H9 (cell line): Measurements from ENCODE around the gene EVX2. TPM values are rescaled to one million over a fixed set of nuclear protein-coding genes. Genes with fewer than 3 reads are reported as not detected.

ENCODE experiments used
- DNase-seq: peaks from one replicate; pipeline ENCODE4 v3.0.0-alpha.2; 2017
- H2AFZ ChIP-seq: one replicate; pipeline ENCODE4 v1.6.1; 2013; ENCODE audit warnings: mild to moderate bottlenecking, low read length, control low read depth, moderate library complexity
- H2AK5ac ChIP-seq: 2 replicates; pipeline ENCODE4 v1.6.1; 2013; ENCODE audit warnings: low read length, control low read depth, mixed read lengths; ENCODE audit not compliant: insufficient read length
- H2BK120ac ChIP-seq: one replicate; pipeline ENCODE4 v1.6.1; 2013; ENCODE audit warnings: low read depth, mild to moderate bottlenecking, low read length, control low read depth, inconsistent platforms; ENCODE audit not compliant: poor library complexity, severe bottlenecking
- H2BK12ac ChIP-seq: 2 replicates; pipeline ENCODE4 v1.6.1; 2013; ENCODE audit warnings: low read length, control low read depth, mixed read lengths, low read depth; ENCODE audit not compliant: insufficient read length
- H2BK15ac ChIP-seq: 2 replicates; pipeline ENCODE4 v1.6.1; 2013; ENCODE audit warnings: low read depth, low read length, control low read depth
- H2BK20ac ChIP-seq: one replicate; pipeline ENCODE4 v1.6.1; 2013; ENCODE audit warnings: low read depth, mild to moderate bottlenecking, low read length, control low read depth, inconsistent platforms; ENCODE audit not compliant: poor library complexity, severe bottlenecking
- H2BK5ac ChIP-seq: 2 replicates; pipeline ENCODE4 v1.6.1; 2013; ENCODE audit warnings: low read length, control low read depth, mixed read lengths; ENCODE audit not compliant: insufficient read length
- H3K14ac ChIP-seq: 2 replicates; pipeline ENCODE4 v1.6.1; 2013; ENCODE audit warnings: low read length, control low read depth; ENCODE audit not compliant: insufficient read depth
- H3K18ac ChIP-seq: 2 replicates; pipeline ENCODE4 v1.6.1; 2013; ENCODE audit warnings: low read depth, mild to moderate bottlenecking, mixed read lengths, low read length, control low read depth; ENCODE audit not compliant: insufficient read length
- H3K23ac ChIP-seq: 2 replicates; pipeline ENCODE4 v1.6.1; 2013; ENCODE audit warnings: low read length, control low read depth, mixed read lengths, low read depth; ENCODE audit not compliant: insufficient read length
- H3K23me2 ChIP-seq: 2 replicates; pipeline ENCODE4 v1.6.1; 2013; ENCODE audit warnings: low read depth, mild to moderate bottlenecking, mixed read lengths, low read length, control low read depth; ENCODE audit not compliant: insufficient read length, poor library complexity, severe bottlenecking
- H3K27ac ChIP-seq: 2 replicates; pipeline ENCODE4 v1.5.1; 2013; ENCODE audit warnings: low read length, control low read depth, mixed read lengths, low read depth; ENCODE audit not compliant: insufficient read length
- H3K27me3 ChIP-seq: 2 replicates; pipeline ENCODE4 v1.6.1; 2013; ENCODE audit warnings: low read length, control low read depth, inconsistent platforms; ENCODE audit not compliant: insufficient read depth
- H3K4ac ChIP-seq: 2 replicates; pipeline ENCODE4 v1.6.1; 2013; ENCODE audit warnings: low read depth, mild to moderate bottlenecking, control low read depth, inconsistent platforms, low read length, moderate library complexity
- H3K4me1 ChIP-seq: 2 replicates; pipeline ENCODE4 v1.6.1; 2013; ENCODE audit warnings: low read length, control low read depth, inconsistent platforms; ENCODE audit not compliant: insufficient read depth
- H3K4me2 ChIP-seq: 2 replicates; pipeline ENCODE4 v1.6.1; 2013; ENCODE audit warnings: low read length, control low read depth, mixed read lengths; ENCODE audit not compliant: insufficient read length, insufficient read depth
- H3K56ac ChIP-seq: 2 replicates; pipeline ENCODE4 v1.6.1; 2013; ENCODE audit warnings: low read depth, mild to moderate bottlenecking, mixed read lengths, low read length, control low read depth; ENCODE audit not compliant: insufficient read length
- H3K79me1 ChIP-seq: 2 replicates; pipeline ENCODE4 v1.6.1; 2013; ENCODE audit warnings: low read depth, mild to moderate bottlenecking, moderate library complexity, low read length, control low read depth, inconsistent platforms; ENCODE audit not compliant: insufficient read depth, poor library complexity, severe bottlenecking
- H3K79me2 ChIP-seq: 2 replicates; pipeline ENCODE4 v1.6.1; 2013; ENCODE audit warnings: low read length, control low read depth, inconsistent platforms; ENCODE audit not compliant: insufficient read depth
- H3K9ac ChIP-seq: 2 replicates; pipeline ENCODE4 v1.6.1; 2013; ENCODE audit warnings: low read length, control low read depth, mixed read lengths; ENCODE audit not compliant: insufficient read length; ENCODE audit errors: extremely low read depth
- H3K9me3 ChIP-seq: one replicate; pipeline ENCODE4 v1.6.1; 2013; ENCODE audit warnings: low read depth, low read length, inconsistent platforms; ENCODE audit not compliant: control insufficient read depth
- H3T11ph ChIP-seq: one replicate; pipeline ENCODE4 v1.6.1; 2013; ENCODE audit warnings: mild to moderate bottlenecking, low read length, control low read depth, inconsistent platforms
- H4K20me1 ChIP-seq: one replicate; pipeline ENCODE4 v1.6.1; 2013; ENCODE audit not compliant: control insufficient read depth, insufficient read length, insufficient read depth
- H4K5ac ChIP-seq: 2 replicates; pipeline ENCODE4 v1.6.1; 2013; ENCODE audit warnings: low read depth, mild to moderate bottlenecking, mixed read lengths, low read length, control low read depth; ENCODE audit not compliant: insufficient read length
- H4K8ac ChIP-seq: replicated peaks from 2 replicates; pipeline ENCODE4 v1.6.1; 2013; ENCODE audit warnings: low read length, control low read depth, mixed read lengths, low read depth; ENCODE audit not compliant: insufficient read length
- H4K91ac ChIP-seq: 2 replicates; pipeline ENCODE4 v1.6.1; 2013; ENCODE audit warnings: low read depth, mild to moderate bottlenecking, moderate library complexity, mixed read lengths, low read length, control low read depth; ENCODE audit not compliant: insufficient read length
- H3K27ac Mint-ChIP-seq, 3 experiments: 2 replicates in 2 of 3; 3 replicates in 1 of 3; pipeline ENCODE4 v1.8.0; 2020 to 2021; ENCODE audit warnings: mixed read lengths in 3 of 3, mild to moderate bottlenecking in 1 of 3, moderate library complexity in 1 of 3
- H3K27me3 Mint-ChIP-seq: 2 replicates; pipeline ENCODE4 v1.8.0; 2021; ENCODE audit warnings: low read depth, mild to moderate bottlenecking, moderate library complexity, mixed read lengths
- H3K36me3 Mint-ChIP-seq, 3 experiments: 2 replicates in 2 of 3; 3 replicates in 1 of 3; pipeline ENCODE4 v1.8.0; 2020 to 2021; ENCODE audit warnings: low read depth in 3 of 3, mixed read lengths in 3 of 3; ENCODE audit not compliant: insufficient read depth in 1 of 3
- H3K4me1 Mint-ChIP-seq, 2 experiments: 2 replicates each; pipeline ENCODE4 v1.8.0; 2020; ENCODE audit warnings: mixed read lengths in 2 of 2
- H3K4me3 Mint-ChIP-seq, 2 experiments: 2 replicates in 1 of 2; 3 replicates in 1 of 2; pipeline ENCODE4 v1.8.0; 2020 to 2021; ENCODE audit warnings: mild to moderate bottlenecking in 2 of 2, mixed read lengths in 2 of 2, moderate library complexity in 1 of 2
- H3K9me3 Mint-ChIP-seq, 2 experiments: 2 replicates in 1 of 2; 3 replicates in 1 of 2; pipeline ENCODE4 v1.8.0; 2020; ENCODE audit warnings: mild to moderate bottlenecking in 2 of 2, mixed read lengths in 2 of 2, moderate library complexity in 1 of 2
- WGBS: extraction: QIAGEN DNeasy Blood & Tissue Kit; methylation state at CpG from one replicate; pipeline ENCODE4 v1.1.7; 2013; ENCODE audit warnings: missing lambda C conversion rate, low lambda C conversion rate, mixed read lengths; ENCODE audit not compliant: insufficient read length; ENCODE audit errors: extremely low coverage; 5-methylcytosine and 5-hydroxymethylcytosine counted together
- total RNA-seq: library from RNA; stranded (reverse); gene quantifications from 2 replicates; pipeline ENCODE4 v1.2.1, GENCODE V29; 2021
- TF ChIP-seq, protein P1 (sequence below): fragments of 200-600 bp; sonication (generic); conservative IDR thresholded peaks from 3 replicates; pipeline ENCODE4 v1.8.0; 2021; ENCODE audit warnings: antibody characterized with exemption, mild to moderate bottlenecking

EVX2 gene
- total RNA-seq, 1 experiment from 2014 or later = not detected

DNA sequence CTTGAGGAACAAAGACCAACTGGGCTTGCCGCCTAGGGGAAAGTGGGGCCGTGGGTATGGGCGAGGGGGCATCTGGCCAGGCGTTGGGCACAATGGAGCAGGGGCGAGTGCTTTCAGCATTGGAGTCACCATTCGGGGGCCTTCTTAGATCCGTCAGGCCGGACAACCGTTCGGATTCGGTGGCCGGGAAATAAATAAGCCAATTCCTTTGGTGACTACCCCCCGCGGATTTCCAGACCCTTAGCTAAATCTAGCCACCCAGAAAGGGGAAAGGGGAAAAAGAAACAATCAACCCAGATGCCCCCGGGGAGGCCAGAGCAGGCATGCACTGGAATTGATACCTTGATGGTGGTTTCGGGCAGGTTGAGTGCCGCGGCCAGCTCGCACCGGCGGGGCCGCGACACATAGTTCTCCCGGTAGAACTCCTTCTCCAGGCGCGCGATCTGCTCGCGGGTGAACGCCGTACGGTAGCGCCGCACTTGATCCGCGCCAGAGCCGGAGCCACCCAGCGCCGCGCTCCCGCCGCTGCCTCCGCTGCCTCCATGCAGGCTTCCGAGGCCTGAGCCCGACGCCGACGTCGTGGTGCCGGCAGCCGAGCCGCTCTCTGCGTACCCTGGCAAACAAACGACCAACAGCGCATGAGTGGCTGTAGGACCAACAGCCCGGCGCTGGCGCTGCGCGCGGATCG lies 1.8 kb downstream of the EVX2 start:
- TF ChIP-seq, protein P1, sequence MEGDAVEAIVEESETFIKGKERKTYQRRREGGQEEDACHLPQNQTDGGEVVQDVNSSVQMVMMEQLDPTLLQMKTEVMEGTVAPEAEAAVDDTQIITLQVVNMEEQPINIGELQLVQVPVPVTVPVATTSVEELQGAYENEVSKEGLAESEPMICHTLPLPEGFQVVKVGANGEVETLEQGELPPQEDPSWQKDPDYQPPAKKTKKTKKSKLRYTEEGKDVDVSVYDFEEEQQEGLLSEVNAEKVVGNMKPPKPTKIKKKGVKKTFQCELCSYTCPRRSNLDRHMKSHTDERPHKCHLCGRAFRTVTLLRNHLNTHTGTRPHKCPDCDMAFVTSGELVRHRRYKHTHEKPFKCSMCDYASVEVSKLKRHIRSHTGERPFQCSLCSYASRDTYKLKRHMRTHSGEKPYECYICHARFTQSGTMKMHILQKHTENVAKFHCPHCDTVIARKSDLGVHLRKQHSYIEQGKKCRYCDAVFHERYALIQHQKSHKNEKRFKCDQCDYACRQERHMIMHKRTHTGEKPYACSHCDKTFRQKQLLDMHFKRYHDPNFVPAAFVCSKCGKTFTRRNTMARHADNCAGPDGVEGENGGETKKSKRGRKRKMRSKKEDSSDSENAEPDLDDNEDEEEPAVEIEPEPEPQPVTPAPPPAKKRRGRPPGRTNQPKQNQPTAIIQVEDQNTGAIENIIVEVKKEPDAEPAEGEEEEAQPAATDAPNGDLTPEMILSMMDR = no peak
- no peak overlapping the region for H2AK5ac ChIP-seq
- no peaks in the 10 kb centered on the region for H3K79me2 ChIP-seq
- no peak overlapping the region for H2BK15ac ChIP-seq
- H3K23ac ChIP-seq = no peak overlapping the region
- no peaks in the 10 kb centered on the region for H3K4me1 ChIP-seq
- peaks cover 5 to 9% of the 10 kb centered on the region in 2 experiments; a peak in 4 of 5 replicates for H3K9me3 Mint-ChIP-seq
- no peak overlapping the region for H4K5ac ChIP-seq
- H3T11ph ChIP-seq = no peak overlapping the region
- H3K4me2 ChIP-seq = no peak overlapping the region
- H3K27ac Mint-ChIP-seq = no peak overlapping the region
- no peak overlapping the region for H2BK120ac ChIP-seq
- no peaks in the 10 kb centered on the region for H4K20me1 ChIP-seq
- no peaks in the 10 kb centered on the region for H3K79me1 ChIP-seq
- H3K27ac ChIP-seq = no peak overlapping the region
- WGBS = no CpG with 5 or more reads among the region's 62 CpGs
- H3K27me3 ChIP-seq = peaks cover 88% of the 10 kb centered on the region
- H3K9me3 ChIP-seq = no peaks in the 10 kb centered on the region
- peaks cover 7% of the 10 kb centered on the region for H3K23me2 ChIP-seq
- no peak overlapping the region for H2AFZ ChIP-seq
- H4K91ac ChIP-seq = no peak overlapping the region
- no peak overlapping the region for H3K14ac ChIP-seq
- H2BK12ac ChIP-seq = no peak overlapping the region
- DNase-seq = peak; percentile 62
- H3K27me3 Mint-ChIP-seq = peaks cover 96% of the 10 kb centered on the region
- H3K4me1 Mint-ChIP-seq = peaks cover 20 to 46% of the 10 kb centered on the region in 2 experiments
- no peak overlapping the region for H3K18ac ChIP-seq
- H4K8ac ChIP-seq = no peak overlapping the region
- no peaks in the 10 kb centered on the region for H3K36me3 Mint-ChIP-seq
- peak overlapping the region in 1 of 2 experiments; percentile 35; a peak in 1 of 5 replicates for H3K4me3 Mint-ChIP-seq
- no peak overlapping the region for H3K56ac ChIP-seq
- H3K9ac ChIP-seq = no peak overlapping the region
- H2BK20ac ChIP-seq = no peak overlapping the region
- no peak overlapping the region for H2BK5ac ChIP-seq
- H3K4ac ChIP-seq = no peak overlapping the region
